HG02642 (cell line): Measurements from ENCODE around the gene SETMAR.
"Not testable (repeated sequence)": the region's sequence is repeated elsewhere in the genome, so short reads cannot be mapped to it uniquely, and the experiment has no call there.

Source experiments
- ATAC-seq: cut with Tn5 transposase; IDR thresholded peaks from one replicate; pipeline ENCODE4 v1.9.1; 2021; ENCODE audit warnings: mild to moderate bottlenecking; ENCODE audit not compliant: unreplicated experiment, poor library complexity

SETMAR gene

DNA sequence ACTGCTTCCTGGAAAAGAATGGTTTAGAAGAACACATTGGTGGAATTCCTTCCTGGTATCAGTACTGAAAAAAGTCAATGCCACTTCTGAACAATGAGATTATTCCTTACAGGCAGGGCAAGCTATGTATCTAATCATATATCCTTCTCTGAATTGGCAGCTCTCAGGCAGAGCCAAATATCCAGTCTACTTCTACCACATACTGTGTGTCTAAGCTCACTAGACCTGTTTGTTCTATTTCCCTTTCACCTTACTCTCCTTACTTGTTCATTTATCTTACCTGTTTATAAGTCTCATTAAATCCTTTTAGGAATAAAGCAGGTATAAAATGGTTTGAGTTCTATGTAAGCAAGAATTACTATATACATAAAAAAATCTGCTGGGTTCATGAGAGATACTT is 8.3 kb downstream of the SETMAR start:
- ATAC-seq = no peak

- no peak for ATAC-seq
Measured at GRCh38 chr3:4313606-4314293, 10.6 kb downstream of the SETMAR start.

DNA sequence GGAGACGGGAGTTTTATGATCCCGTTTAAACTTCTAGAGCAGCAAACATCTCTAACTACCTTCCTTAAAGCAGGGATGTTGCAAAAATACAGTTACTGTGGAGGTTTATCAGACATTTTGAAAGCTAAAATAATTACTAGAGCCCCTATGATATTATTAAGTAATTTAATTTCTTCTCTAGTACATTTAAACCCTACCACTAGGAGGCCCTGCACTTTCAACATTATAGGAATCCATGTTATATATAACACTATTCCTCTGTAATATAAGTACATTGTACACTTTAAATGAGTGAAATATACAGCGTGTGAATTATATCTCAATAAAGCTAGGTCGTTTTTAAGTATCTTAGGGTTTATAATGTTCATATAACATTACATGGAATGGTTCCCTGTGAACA is 11.5 kb downstream of the SETMAR start:
- ATAC-seq = no peak

GRCh38 chr3:4320096-4320911 is 17.1 kb downstream of the SETMAR start:
- ATAC-seq = no peak

- ATAC-seq = no peak
Measured at GRCh38 chr3:4321732-4322131, 18.6 kb downstream of the SETMAR start.

DNA sequence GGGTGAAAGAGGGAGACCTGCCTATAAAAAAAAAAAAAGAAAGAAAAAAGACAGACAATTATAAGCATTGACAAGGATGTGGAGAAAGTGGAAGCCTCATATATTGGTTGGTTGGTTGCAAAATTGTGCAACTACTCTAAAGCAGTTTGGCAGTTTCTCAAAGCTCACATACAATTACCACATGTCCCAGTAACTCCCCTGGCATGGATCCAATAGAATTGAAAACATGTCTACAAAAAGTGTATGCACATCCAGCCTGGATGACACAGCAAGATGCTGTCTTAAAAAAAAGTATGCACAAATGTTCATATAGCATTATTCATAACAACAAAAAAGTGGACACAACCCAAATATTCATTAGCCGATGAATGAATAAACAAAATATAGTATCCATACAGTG is 19.5 kb downstream of the SETMAR start:
- no peak for ATAC-seq

DNA sequence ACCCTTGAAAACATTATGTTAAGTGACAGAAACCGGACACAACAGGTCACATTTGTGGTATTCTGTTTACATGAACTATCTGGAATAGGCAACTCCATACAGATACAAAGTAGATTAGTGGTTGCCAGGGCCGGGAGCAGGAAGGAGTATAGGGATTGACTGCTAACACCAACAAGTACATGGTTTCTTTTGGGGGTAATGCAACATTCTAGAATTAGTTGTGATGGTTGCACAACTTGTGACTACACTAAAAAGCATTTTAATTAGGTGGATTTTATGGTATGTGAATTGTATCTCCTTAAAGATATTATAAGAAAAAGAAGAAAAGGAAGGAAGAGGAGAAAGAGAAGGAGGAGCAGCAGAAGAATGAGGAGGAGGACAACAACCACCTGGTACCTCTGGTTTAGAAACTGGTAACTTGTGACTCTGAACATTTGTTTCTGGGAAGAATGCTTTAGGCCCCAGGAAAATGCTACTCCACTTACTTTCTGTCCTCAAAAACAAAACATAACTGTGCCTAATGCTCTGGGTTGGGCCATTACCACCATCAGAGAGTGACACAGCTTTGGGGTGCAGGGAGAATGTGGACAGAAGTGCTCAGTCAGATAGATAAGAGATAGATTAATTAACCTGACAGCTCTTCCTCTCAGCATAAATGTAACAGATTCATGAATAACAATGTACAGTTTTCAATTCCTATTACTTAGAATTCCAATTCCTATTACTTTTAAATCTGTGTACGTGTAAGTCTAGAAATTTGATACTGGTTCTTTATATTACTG is 20.3 kb downstream of the SETMAR start:
- no peak for ATAC-seq

GRCh38 chr3:4326868-4327267 is 23.7 kb downstream of the SETMAR start:
- no peak for ATAC-seq

DNA sequence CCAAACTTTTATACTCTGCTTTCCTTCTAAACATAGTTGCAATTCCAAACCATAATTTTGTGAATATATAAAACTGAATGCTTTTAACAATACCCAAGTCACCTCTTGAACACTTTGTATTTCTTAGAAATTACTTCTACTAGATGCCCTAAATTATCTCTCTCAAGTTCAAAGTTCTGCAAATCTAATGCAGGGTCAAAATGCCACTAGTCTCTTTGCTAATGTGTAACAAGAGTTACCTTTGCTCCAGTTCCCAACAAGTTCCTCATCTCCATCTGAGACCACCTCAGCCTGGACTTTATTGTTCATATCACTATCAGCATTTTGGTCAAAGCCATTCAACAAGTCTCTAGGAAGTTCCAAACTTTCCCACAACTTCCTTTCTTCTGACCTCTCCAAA is 26.6 kb downstream of the SETMAR start:
- not testable (repeated sequence) for ATAC-seq

GRCh38 chr3:4332111-4332510 is 28.9 kb downstream of the SETMAR start:
- ATAC-seq = no peak

- no peak for ATAC-seq
Measured at GRCh38 chr3:4332574-4332973, 29.4 kb downstream of the SETMAR start.

GRCh38 chr3:4332991-4333390 is 29.8 kb downstream of the SETMAR start:
- no peak for ATAC-seq

- ATAC-seq = no peak
Measured at GRCh38 chr3:4334548-4334947, 31.4 kb downstream of the SETMAR start.

GRCh38 chr3:4335840-4336562 is 32.8 kb downstream of the SETMAR start:
- no peak for ATAC-seq

DNA sequence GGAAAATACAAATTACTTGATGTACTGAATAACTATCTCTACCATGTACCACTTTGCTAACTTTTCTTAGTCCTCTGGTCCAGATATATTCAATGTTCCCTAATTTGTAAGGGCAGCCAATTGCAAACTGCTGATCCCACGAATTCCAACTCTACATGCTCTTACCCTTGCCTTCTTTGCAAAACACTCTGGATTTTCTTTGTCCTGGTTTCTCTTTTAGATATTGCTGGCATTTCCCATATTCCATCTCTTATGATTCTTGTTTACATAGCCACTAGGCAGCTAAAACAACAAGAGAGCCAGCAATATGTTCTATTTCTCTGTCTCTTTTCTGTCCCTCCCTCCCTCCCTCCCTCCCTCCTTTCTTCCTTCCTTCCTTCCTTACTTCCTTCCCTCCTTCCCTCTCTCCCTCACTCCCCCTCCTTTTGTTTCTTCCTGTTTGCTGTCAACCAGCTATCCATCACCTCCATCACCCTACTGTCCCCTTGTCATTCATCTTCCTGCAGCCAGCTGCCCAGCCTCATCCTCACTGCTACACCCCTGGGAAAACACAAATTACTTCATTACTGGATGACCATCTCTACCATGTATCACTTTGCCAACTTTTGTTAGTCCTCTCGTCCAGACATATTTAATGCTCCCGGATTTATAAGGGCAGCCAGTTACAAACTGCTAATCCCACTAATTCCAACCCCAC is 33.8 kb downstream of the SETMAR start:
- ATAC-seq = no peak

GRCh38 chr3:4338751-4339150 is 35.6 kb downstream of the SETMAR start:
- ATAC-seq = no peak

DNA sequence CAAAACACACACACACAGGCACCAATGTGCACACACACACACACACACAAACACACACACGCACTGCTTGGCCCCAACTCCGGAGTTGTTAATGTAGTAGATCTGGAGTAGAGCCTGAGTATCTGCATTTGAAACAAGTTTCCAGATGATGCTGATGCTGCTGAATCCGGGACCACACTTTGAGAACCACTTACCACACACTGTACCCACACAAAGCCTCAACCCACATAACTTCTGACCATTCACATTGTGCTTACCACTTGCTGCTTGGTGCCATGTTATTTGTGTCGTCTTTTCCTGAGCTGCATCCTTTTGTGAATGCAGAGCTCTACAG is 36.9 kb downstream of the SETMAR start:
- ATAC-seq = no peak

- no peak for ATAC-seq
Measured at GRCh38 chr3:4340411-4341335, 37.5 kb downstream of the SETMAR start.

- ATAC-seq = no peak
Measured at GRCh38 chr3:4341336-4341675, 38.1 kb downstream of the SETMAR start.
